IgD-negative memory B cell (primary cell): ENCODE data around the gene MEGF11. TPM values are rescaled to one million over a fixed set of nuclear protein-coding genes. Genes with fewer than 3 reads are reported as not detected.

Experiments
- H3K27ac Mint-ChIP-seq, 3 donors: one replicate each; pipeline ENCODE4 v1.8.0; 2020 to 2022; ENCODE audit warnings: mild to moderate bottlenecking in 3 of 3, mixed read lengths in 3 of 3, moderate library complexity in 1 of 3
- H3K27me3 Mint-ChIP-seq: one replicate; pipeline ENCODE4 v1.8.0; 2021; ENCODE audit warnings: mixed read lengths
- H3K36me3 Mint-ChIP-seq: one replicate; pipeline ENCODE4 v1.8.0; 2020; ENCODE audit warnings: mild to moderate bottlenecking, mixed read lengths
- H3K4me1 Mint-ChIP-seq, 3 donors: one replicate each; pipeline ENCODE4 v1.8.0; 2020 to 2022; ENCODE audit warnings: mixed read lengths in 3 of 3, mild to moderate bottlenecking in 1 of 3
- H3K4me3 Mint-ChIP-seq, 4 donors: one replicate each; pipeline ENCODE4 v1.8.0; 2020 to 2022; ENCODE audit warnings: mild to moderate bottlenecking in 4 of 4, mixed read lengths in 4 of 4, moderate library complexity in 3 of 4
- H3K9me3 Mint-ChIP-seq, 3 donors: one replicate each; pipeline ENCODE4 v1.8.0; 2020 to 2021; ENCODE audit warnings: mixed read lengths in 3 of 3, mild to moderate bottlenecking in 1 of 3
- polyA plus RNA-seq: library from polyadenylated mRNA; unstranded; fragments of 300-500 nt; fragmentation: Illumina TruSeq; gene quantifications from one replicate; pipeline ENCODE4 v1.2.3, GENCODE V29; 2021

MEGF11 gene
- polyA plus RNA-seq, 1 donor from 2014 or later, result 0.41 TPM

DNA sequence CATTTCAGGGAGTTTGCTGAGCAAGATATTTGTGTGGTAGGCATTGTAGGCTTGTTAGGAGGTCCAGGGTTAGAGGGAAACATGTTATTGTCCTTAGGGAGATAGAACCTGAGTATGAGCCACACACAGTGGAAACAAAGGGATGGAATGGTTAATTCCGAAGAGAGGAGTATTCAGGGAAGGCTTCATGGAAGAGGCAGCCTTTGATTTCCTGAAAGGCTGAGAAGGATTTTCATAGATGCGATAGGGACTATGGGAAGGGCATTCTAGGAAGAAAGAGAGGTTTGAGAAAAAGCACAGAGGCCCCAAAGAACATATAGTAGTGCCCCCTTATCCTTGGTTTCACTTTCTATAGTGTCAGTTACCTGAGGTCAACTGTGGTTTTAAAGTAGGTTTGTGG, 302.5 kb downstream of the MEGF11 start:
- H3K36me3 Mint-ChIP-seq, result no peaks in the 10 kb centered on the region
- H3K27ac Mint-ChIP-seq, result no peak overlapping the region
- no peak overlapping the region for H3K4me3 Mint-ChIP-seq
- peaks cover 8% of the 10 kb centered on the region for H3K27me3 Mint-ChIP-seq
- H3K4me1 Mint-ChIP-seq, result peaks cover 0 to 15% (median 14%) of the 10 kb centered on the region in 3 donors
- H3K9me3 Mint-ChIP-seq, result peaks cover 0 to 2% (median 0%) of the 10 kb centered on the region in 3 donors

- Mint-ChIP-seq H3K4me3 (no peak overlapping the region), H3K27ac (no peak overlapping the region), H3K9me3 (peaks cover 0 to 2% (median 0%) of the 10 kb centered on the region in 3 donors), H3K4me1 (peaks cover 0 to 11% (median 10%) of the 10 kb centered on the region in 3 donors), H3K36me3 (no peaks in the 10 kb centered on the region), H3K27me3 (peaks cover 8% of the 10 kb centered on the region)
Observed at GRCh38 chr15:65949491-65949890, 304.1 kb downstream of the MEGF11 start.

GRCh38 chr15:65949011-65949410, 304.5 kb downstream of the MEGF11 start:
- Mint-ChIP-seq H3K4me3 (no peak overlapping the region), H3K4me1 (peaks cover 0 to 7% (median 6%) of the 10 kb centered on the region in 3 donors), H3K27me3 (peaks cover 6% of the 10 kb centered on the region), H3K36me3 (peaks cover 2% of the 10 kb centered on the region), H3K27ac (no peak overlapping the region), H3K9me3 (peaks cover 0 to 2% (median 0%) of the 10 kb centered on the region in 3 donors)

DNA sequence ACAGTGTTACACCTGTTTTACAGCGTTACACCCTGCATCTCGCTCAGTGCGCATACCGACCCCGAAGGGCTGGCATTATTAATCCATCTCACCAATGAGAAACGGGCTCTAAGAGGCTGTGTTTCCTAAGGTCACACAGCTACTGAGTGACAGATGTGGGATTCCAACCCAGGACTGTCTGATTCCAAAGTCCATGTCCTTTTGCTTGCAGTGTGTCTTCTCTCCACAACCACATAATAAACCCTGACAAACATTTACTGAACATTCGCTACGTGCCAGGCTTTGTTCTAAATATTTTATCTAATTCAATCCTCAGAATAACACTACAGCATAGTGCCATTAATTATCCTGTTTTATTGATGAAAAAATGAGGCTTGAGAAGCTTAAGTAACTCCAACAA, 305.2 kb downstream of the MEGF11 start:
- Mint-ChIP-seq H3K27ac (no peak overlapping the region), H3K9me3 (peaks cover 0 to 2% (median 0%) of the 10 kb centered on the region in 3 donors), H3K36me3 (peaks cover 3% of the 10 kb centered on the region), H3K27me3 (peaks cover 6% of the 10 kb centered on the region), H3K4me1 (peaks cover 0 to 3% (median 0%) of the 10 kb centered on the region in 3 donors), H3K4me3 (no peak overlapping the region)

GRCh38 chr15:65947041-65947440, 306.5 kb downstream of the MEGF11 start:
- H3K4me1 Mint-ChIP-seq, result peaks cover 0 to 2% (median 0%) of the 10 kb centered on the region in 3 donors
- peaks cover 3% of the 10 kb centered on the region for H3K36me3 Mint-ChIP-seq
- H3K9me3 Mint-ChIP-seq, result peaks cover 0 to 2% (median 0%) of the 10 kb centered on the region in 3 donors
- no peak overlapping the region for H3K27ac Mint-ChIP-seq
- H3K4me3 Mint-ChIP-seq, result no peak overlapping the region
- peaks cover 4% of the 10 kb centered on the region for H3K27me3 Mint-ChIP-seq

DNA sequence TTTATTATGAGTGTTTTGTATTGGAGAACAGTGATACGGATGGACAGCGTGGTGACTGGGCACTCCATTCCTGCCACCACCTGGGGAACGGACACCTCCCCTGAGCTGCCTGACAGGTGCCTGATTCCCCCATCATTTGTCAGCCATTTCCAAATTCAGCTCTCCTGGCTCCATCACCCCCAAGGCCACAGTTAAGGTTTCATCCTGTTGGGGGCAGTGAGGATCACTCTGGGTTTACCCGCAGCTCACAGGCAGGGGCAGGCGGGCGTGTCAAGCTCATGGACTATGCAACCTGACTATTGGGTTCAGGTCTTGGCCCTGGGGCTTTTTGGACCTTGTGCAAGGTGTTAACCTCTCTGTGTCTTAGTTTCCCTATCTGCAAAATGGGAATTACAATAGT, 307.9 kb downstream of the MEGF11 start:
- peaks cover 0 to 3% (median 0%) of the 10 kb centered on the region in 3 donors for H3K4me1 Mint-ChIP-seq

DNA sequence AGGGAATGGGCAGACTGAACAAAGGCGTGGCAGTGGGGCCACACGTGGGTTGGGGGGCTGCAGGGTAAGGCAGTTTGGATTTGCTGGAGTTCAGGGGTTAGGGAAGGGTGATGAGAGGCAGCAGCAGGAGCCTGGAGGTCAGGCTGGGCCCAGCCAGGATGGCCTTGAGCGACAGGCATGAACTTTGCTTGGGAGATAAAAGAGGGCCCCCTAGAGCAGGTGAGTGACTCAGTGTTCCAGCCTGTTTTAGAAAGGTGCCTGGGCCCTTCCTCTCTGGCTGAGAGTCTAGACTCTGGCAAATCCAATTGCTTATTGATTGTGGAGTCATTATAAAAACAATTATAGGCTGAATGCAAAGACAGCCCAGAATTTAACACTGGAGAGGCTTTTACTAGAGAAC, 309.1 kb downstream of the MEGF11 start:
- Mint-ChIP-seq H3K4me3 (no peak overlapping the region), H3K36me3 (peaks cover 3% of the 10 kb centered on the region), H3K27ac (no peak overlapping the region), H3K9me3 (peaks cover 0 to 2% (median 0%) of the 10 kb centered on the region in 3 donors), H3K27me3 (peaks cover 4% of the 10 kb centered on the region), H3K4me1 (peaks cover 0 to 3% (median 0%) of the 10 kb centered on the region in 3 donors)

More for the DNA sequence above, 307.9 kb downstream of the MEGF11 start:
- peaks cover 0 to 2% (median 0%) of the 10 kb centered on the region in 3 donors for H3K9me3 Mint-ChIP-seq
- no peak overlapping the region for H3K27ac Mint-ChIP-seq
- peaks cover 4% of the 10 kb centered on the region for H3K27me3 Mint-ChIP-seq
- no peak overlapping the region for H3K4me3 Mint-ChIP-seq
- H3K36me3 Mint-ChIP-seq, result peaks cover 3% of the 10 kb centered on the region

DNA sequence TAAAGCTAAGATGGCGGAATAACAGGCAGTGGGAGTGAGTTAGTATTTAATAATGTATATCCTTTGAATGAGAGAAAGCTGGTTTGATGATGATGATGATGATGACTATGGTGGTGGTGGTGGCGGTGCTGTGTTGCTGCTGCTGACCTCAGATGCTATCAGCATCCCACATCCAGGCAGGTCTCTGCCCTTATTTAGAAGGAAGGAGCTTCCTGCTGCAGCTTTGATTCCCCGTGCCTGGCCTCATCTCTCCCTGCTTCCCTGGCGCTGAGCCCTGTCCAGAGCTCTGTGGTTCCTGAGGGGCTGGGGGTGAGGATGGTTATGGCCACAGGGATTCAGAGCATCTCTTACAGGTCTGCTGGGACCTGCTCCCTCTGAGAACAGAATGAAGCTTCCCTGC, 311.1 kb downstream of the MEGF11 start:
- Mint-ChIP-seq H3K4me3 (no peak overlapping the region), H3K27ac (no peak overlapping the region), H3K27me3 (peaks cover 1% of the 10 kb centered on the region), H3K9me3 (peaks cover 0 to 2% (median 0%) of the 10 kb centered on the region in 3 donors), H3K36me3 (peaks cover 3% of the 10 kb centered on the region), H3K4me1 (peaks cover 0 to 3% (median 0%) of the 10 kb centered on the region in 3 donors)

- Mint-ChIP-seq H3K27me3 (no peaks in the 10 kb centered on the region), H3K9me3 (no peaks in the 10 kb centered on the region), H3K36me3 (peaks cover 3% of the 10 kb centered on the region), H3K4me3 (no peak overlapping the region), H3K27ac (no peak overlapping the region), H3K4me1 (peaks cover 0 to 3% (median 0%) of the 10 kb centered on the region in 3 donors)
Observed at GRCh38 chr15:65940618-65940909, 313.0 kb downstream of the MEGF11 start.

DNA sequence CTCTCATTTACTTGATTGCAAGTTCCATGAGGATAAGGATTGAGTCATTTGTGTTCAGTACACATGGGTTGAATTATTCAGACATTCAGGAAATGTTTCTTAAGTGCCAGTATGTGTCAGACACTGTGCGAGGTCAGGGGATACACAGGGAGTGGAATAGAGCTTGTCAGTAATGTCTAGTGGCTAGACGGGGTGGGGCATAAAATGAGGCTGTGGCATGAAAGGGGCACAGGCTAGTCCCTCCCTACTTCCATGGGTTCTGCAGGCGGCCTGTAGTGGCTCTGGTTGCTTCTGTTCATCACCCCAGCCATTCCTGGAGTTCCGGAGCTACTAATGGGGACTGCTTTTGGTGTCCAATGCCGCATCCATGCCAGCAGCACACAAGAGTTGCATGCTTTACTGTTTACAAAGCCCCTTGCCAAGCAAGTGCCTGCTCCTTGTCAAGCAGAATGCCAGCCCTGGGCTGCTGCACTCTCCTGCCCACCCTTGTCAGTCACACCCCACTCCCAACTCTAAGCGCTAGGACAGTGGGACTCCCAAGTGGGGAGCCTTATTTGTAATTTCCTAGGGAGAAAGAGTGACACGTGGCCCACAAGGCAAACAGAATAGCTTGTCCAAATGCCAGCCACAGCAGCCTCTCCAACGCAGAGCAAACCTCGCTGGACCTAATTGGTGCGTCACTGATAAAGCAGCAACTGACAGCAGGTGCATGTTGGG, 313.5 kb downstream of the MEGF11 start:
- Mint-ChIP-seq H3K27me3 (no peaks in the 10 kb centered on the region), H3K36me3 (peaks cover 3% of the 10 kb centered on the region), H3K4me3 (no peak overlapping the region), H3K27ac (no peak overlapping the region), H3K9me3 (no peaks in the 10 kb centered on the region), H3K4me1 (peaks cover 0 to 3% (median 0%) of the 10 kb centered on the region in 3 donors)

DNA sequence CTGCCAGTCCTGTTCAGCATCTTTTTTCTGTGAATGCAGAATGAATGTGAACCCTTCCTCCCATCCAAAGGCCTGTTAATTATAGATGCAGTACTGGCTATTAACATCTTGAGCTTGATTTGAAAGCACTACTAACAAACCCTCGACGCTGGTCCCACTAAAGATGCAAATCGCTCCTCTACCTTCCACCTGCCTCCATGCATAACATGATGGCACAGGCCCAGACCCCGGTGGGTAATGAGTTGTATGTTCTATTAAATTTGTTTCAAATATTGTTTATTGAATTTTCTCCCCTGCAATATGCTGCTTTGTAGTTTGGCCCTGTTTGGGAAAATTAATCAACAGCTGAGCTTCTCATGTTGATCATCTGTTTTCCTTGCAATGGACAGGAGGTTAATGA, 314.9 kb downstream of the MEGF11 start:
- Mint-ChIP-seq H3K27ac (no peak overlapping the region), H3K27me3 (no peaks in the 10 kb centered on the region), H3K4me1 (peaks cover 0 to 3% (median 0%) of the 10 kb centered on the region in 3 donors), H3K36me3 (no peaks in the 10 kb centered on the region), H3K9me3 (no peaks in the 10 kb centered on the region), H3K4me3 (no peak overlapping the region)

DNA sequence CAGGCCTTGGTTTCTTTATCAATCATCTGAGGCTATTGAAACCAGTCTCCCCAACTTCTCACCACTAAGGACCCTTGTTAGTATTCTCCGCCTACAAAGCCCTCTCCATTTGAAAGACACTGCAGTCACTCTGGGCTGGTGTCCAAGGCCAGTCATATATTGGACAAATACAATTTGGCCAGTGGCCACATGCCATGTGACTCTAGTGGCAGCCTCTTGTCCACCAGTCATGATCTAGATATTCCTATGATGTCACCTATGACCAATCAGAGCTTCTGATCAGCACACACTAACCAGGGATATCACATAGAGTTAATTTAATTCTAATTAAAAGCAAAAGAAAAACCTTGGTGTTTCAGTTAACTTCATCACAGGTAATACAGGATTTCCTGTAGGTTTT, 316.1 kb downstream of the MEGF11 start:
- Mint-ChIP-seq H3K27me3 (no peaks in the 10 kb centered on the region), H3K27ac (no peak overlapping the region), H3K36me3 (no peaks in the 10 kb centered on the region), H3K9me3 (no peaks in the 10 kb centered on the region), H3K4me3 (no peak overlapping the region), H3K4me1 (peaks cover 0 to 3% (median 0%) of the 10 kb centered on the region in 3 donors)

GRCh38 chr15:65937054-65937453, 316.5 kb downstream of the MEGF11 start:
- Mint-ChIP-seq H3K36me3 (no peaks in the 10 kb centered on the region), H3K4me1 (peaks cover 0 to under 1% (median 0%) of the 10 kb centered on the region in 3 donors), H3K4me3 (no peak overlapping the region), H3K27ac (peak overlapping the region in 1 of 3 donors; percentile 3), H3K27me3 (no peaks in the 10 kb centered on the region), H3K9me3 (no peaks in the 10 kb centered on the region)

DNA sequence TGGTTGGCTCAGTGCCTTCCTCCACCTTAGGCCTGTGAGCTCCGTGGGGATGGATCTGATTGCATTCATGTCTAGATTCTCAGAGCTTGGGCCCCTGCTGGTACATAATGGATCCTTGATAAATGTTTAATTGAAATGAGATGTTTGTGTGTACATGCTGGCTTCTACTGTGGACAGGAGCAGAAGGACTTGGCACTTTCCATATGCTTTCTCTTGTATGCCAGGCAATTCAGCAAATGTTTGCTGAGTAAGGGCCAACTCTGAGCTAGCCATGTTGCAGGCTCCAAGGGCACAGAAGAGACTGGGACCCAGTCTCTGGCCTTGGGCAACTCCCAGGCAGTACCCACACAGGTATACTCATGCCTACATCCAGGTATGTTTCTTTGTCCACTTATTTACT, 317.3 kb downstream of the MEGF11 start:
- H3K27ac Mint-ChIP-seq, result no peak overlapping the region
- no peaks in the 10 kb centered on the region for H3K4me1 Mint-ChIP-seq
- no peak overlapping the region for H3K4me3 Mint-ChIP-seq
- no peaks in the 10 kb centered on the region for H3K27me3 Mint-ChIP-seq
- no peaks in the 10 kb centered on the region for H3K36me3 Mint-ChIP-seq
- no peaks in the 10 kb centered on the region for H3K9me3 Mint-ChIP-seq

- Mint-ChIP-seq H3K9me3 (no peaks in the 10 kb centered on the region), H3K27me3 (no peaks in the 10 kb centered on the region), H3K4me1 (no peaks in the 10 kb centered on the region), H3K36me3 (peaks cover 2% of the 10 kb centered on the region), H3K27ac (no peak overlapping the region), H3K4me3 (no peak overlapping the region)
Observed at GRCh38 chr15:65935391-65935790, 318.2 kb downstream of the MEGF11 start.

GRCh38 chr15:65931221-65931620, 322.3 kb downstream of the MEGF11 start:
- H3K27me3 Mint-ChIP-seq, result no peaks in the 10 kb centered on the region
- peaks cover 4% of the 10 kb centered on the region for H3K36me3 Mint-ChIP-seq

More at GRCh38 chr15:65931221-65931620, 322.3 kb downstream of the MEGF11 start:
- Mint-ChIP-seq H3K27ac (no peak overlapping the region), H3K4me1 (peaks cover 0 to 4% (median 0%) of the 10 kb centered on the region in 3 donors), H3K9me3 (no peaks in the 10 kb centered on the region), H3K4me3 (no peak overlapping the region)
